ENCODE results near the gene TXNDC17. TPM values are rescaled to one million over a fixed set of nuclear protein-coding genes. Genes with fewer than 3 reads are reported as not detected.
A peak's percentile ranks its signal among the peaks of the same experiment; 100 is the strongest.

The TXNDC17 gene
- total RNA-seq, 1 donor from 2014 or later: 42.7 TPM

DNA sequence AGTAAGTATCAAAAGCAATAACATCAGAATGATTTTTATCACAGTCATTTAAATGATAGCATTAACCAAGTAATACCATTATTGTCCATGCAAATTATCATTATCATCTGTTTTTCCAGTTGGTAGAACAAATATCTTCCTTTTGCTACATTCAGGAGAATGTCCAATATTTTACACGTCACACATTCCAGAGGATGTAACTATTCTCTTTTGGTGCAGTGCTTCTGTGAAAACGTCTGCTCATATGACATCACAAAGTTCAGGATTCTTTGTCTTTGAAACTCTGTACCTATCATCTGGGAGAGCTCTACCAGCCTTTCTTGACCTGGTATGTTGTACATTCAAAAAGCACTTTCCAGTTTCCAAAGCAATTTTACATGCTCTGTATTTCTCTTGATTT is 44.3 kb upstream of the TXNDC17 start:
- H3K27ac Mint-ChIP-seq: no peak overlapping the region
- no peak overlapping the region for H3K4me3 Mint-ChIP-seq
- no peak for TF ChIP-seq CTCF (IDR thresholded peaks at IDR 0.05)
- H3K4me1 Mint-ChIP-seq: peaks cover 12% of the 10 kb centered on the region
- ATAC-seq (ENCODE audit: low read depth) (no peak), DNase-seq (no peak)
- H3K9me3 Mint-ChIP-seq: no peaks in the 10 kb centered on the region
- H3K36me3 Mint-ChIP-seq (ENCODE audit: low read depth): peaks cover 76% of the 10 kb centered on the region
- ChIA-PET CTCF (no interaction called here), POLR2A (no interaction called here)
- intact Hi-C loops (cut with micrococcal nuclease): no loop called here
- H3K27me3 Mint-ChIP-seq: no peaks in the 10 kb centered on the region

- CTCF ChIA-PET: no interaction called here
- POLR2A ChIA-PET: no interaction called here
- no peak for DNase-seq
- peaks cover 12% of the 10 kb centered on the region for H3K4me1 Mint-ChIP-seq
- no peak overlapping the region for H3K4me3 Mint-ChIP-seq
- H3K27me3 Mint-ChIP-seq: no peaks in the 10 kb centered on the region
- H3K9me3 Mint-ChIP-seq: no peaks in the 10 kb centered on the region
- intact Hi-C loops (cut with micrococcal nuclease): no loop called here
- TF ChIP-seq CTCF (IDR thresholded peaks at IDR 0.05): no peak
- peaks cover 76% of the 10 kb centered on the region for H3K36me3 Mint-ChIP-seq (ENCODE audit: low read depth)
- no peak overlapping the region for H3K27ac Mint-ChIP-seq
- no peak for ATAC-seq (ENCODE audit: low read depth)
Measured at GRCh38 chr17:6596941-6597340, 43.9 kb upstream of the TXNDC17 start.

GRCh38 chr17:6597727-6598126 is 43.1 kb upstream of the TXNDC17 start:
- TF ChIP-seq CTCF (IDR thresholded peaks at IDR 0.05): no peak
- Mint-ChIP-seq H3K4me3 (no peak overlapping the region), H3K27ac (no peak overlapping the region), H3K36me3 (ENCODE audit: low read depth) (peaks cover 75% of the 10 kb centered on the region), H3K27me3 (no peaks in the 10 kb centered on the region), H3K9me3 (no peaks in the 10 kb centered on the region), H3K4me1 (peaks cover 12% of the 10 kb centered on the region)
- ATAC-seq (ENCODE audit: low read depth) (no peak), DNase-seq (no peak)
- intact Hi-C loops (cut with micrococcal nuclease): no loop called here
- POLR2A ChIA-PET: no interaction called here
- CTCF ChIA-PET: interaction anchor here (1.2 kb wide), 1 partner anchor 125 kb away, joined by 3 read pairs; no protein-coding TSS in a partner anchor

- POLR2A ChIA-PET: interaction anchor here (1.2 kb wide), 1 partner anchor 40 kb away, joined by 3 read pairs; a partner anchor contains a TSS
- CTCF ChIA-PET: interaction anchor here (0.9 to 1.1 kb wide), 3 partner anchors 8 to 404 kb away, joined by 3 to 6 read pairs (median 3); no protein-coding TSS in a partner anchor
- peak overlapping the region; percentile 55 for H3K27ac Mint-ChIP-seq
Measured at GRCh38 chr17:6599364-6599763, 41.5 kb upstream of the TXNDC17 start.

GRCh38 chr17:6602141-6602540 is 38.7 kb upstream of the TXNDC17 start:
- ChIA-PET POLR2A (no interaction called here), CTCF (no interaction called here)
- Mint-ChIP-seq H3K4me1 (peaks cover 12% of the 10 kb centered on the region), H3K4me3 (no peak overlapping the region), H3K27ac (no peak overlapping the region), H3K27me3 (no peaks in the 10 kb centered on the region), H3K9me3 (no peaks in the 10 kb centered on the region), H3K36me3 (ENCODE audit: low read depth) (peaks cover 73% of the 10 kb centered on the region)
- TF ChIP-seq CTCF (IDR thresholded peaks at IDR 0.05): no peak
- intact Hi-C loops (cut with micrococcal nuclease): no loop called here
- DNase-seq: no peak
- no peak for ATAC-seq (ENCODE audit: low read depth)

More at GRCh38 chr17:6599364-6599763, 41.5 kb upstream of the TXNDC17 start:
- ATAC-seq (ENCODE audit: low read depth) (peak; percentile 64), DNase-seq (no peak)
- H3K4me3 Mint-ChIP-seq: no peak overlapping the region
- H3K27me3 Mint-ChIP-seq: no peaks in the 10 kb centered on the region
- peaks cover 73% of the 10 kb centered on the region for H3K36me3 Mint-ChIP-seq (ENCODE audit: low read depth)
- no peak for TF ChIP-seq CTCF (IDR thresholded peaks at IDR 0.05)
- peaks cover 12% of the 10 kb centered on the region for H3K4me1 Mint-ChIP-seq
- H3K9me3 Mint-ChIP-seq: no peaks in the 10 kb centered on the region
- intact Hi-C loops (cut with micrococcal nuclease): no loop called here
